ENCODE data around the gene LIN54. TPM values are rescaled to one million over a fixed set of nuclear protein-coding genes. Genes with fewer than 3 reads are reported as not detected.
"Not testable (repeated sequence)": the region's sequence is repeated elsewhere in the genome, so short reads cannot be mapped to it uniquely, and the experiment has no call there.

LIN54 gene
- total RNA-seq, 2 donors from 2014 or later, result 25.8 to 27.9 TPM

DNA sequence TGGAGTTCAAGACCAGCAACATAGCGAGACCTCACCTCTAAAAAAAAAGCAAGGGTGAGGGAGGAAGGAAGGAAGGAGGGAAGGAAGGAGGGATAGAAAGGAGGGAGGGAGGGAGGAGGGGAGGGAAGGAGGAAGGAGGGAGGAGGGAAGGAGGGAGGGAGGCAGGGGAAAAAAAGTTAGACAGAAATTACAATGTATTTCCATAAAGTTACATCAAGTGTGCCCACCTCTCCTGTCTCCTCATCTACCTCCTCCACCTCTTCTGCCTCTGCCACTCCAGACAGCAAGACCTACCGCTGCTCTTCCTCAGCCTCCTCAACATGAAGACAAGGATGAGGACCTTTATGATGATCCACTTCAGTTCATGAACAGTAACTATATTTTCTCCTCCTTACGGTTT is 8.3 kb downstream of the LIN54 start:
- Mint-ChIP-seq H3K4me1 (ENCODE audit: low read depth) (peaks cover 32% of the 10 kb centered on the region), H3K27me3 (ENCODE audit: low read depth) (no peaks in the 10 kb centered on the region), H3K36me3 (ENCODE audit: insufficient read depth in 2 of 2) (no peaks in the 10 kb centered on the region), H3K9me3 (no peaks in the 10 kb centered on the region), H3K4me3 (no peak overlapping the region), H3K27ac (no peak overlapping the region)
- DNase-seq, result no peak
- ATAC-seq (replicated peaks in 1 of 2), result no peak

DNA sequence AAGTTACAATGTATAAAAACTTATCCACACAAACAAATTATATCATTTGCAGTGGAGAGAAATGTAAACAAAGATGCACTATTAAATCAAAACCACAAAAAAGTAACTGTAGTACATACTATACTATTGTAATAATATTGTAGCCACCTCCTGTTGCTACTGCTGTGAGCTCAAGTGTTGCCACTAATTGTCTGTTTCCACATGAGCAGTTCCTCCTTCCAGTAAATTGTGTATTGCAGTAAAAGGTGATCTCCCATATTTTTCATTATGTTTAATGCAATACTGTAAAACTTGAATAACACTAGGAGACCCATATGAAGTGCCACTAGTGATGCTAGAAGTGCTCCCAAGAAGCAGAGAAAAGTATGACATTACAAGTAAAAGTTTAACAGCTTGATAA is 11.7 kb downstream of the LIN54 start:
- H3K4me1 Mint-ChIP-seq (ENCODE audit: low read depth), result peaks cover 17% of the 10 kb centered on the region
- peaks cover 0 to 6% of the 10 kb centered on the region in 2 donors for H3K36me3 Mint-ChIP-seq (ENCODE audit: insufficient read depth in 2 of 2)
- H3K9me3 Mint-ChIP-seq, result no peaks in the 10 kb centered on the region
- H3K27ac Mint-ChIP-seq, result no peak overlapping the region
- H3K4me3 Mint-ChIP-seq, result no peak overlapping the region
- H3K27me3 Mint-ChIP-seq (ENCODE audit: low read depth), result no peaks in the 10 kb centered on the region
- DNase-seq (no peak), ATAC-seq (replicated peaks in 1 of 2) (no peak)

DNA sequence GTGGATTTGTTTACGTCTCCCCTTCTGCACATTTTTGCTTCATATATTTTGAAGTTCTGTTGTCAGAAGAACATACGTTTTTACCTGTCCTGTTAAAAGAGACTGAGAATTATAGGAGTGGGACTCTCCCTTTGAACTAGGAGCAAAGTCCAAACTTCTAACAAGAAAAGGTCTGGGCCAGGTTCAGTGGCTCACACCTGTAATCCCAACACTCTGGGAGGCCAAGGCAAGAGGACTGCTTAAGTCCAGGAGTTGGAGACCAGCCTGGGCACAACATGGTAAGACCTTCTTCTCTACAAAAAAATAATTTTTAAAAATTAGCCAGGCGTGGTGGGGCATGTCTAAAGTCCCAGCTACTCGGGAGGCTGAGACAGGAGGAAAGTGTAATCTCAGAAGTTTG is 15.8 kb downstream of the LIN54 start:
- DNase-seq, result no peak
- Mint-ChIP-seq H3K27ac (no peak overlapping the region), H3K9me3 (no peaks in the 10 kb centered on the region), H3K4me1 (ENCODE audit: low read depth) (peaks cover 26% of the 10 kb centered on the region), H3K36me3 (ENCODE audit: insufficient read depth in 2 of 2) (peaks cover 0 to 6% of the 10 kb centered on the region in 2 donors), H3K27me3 (ENCODE audit: low read depth) (no peaks in the 10 kb centered on the region), H3K4me3 (no peak overlapping the region)
- no peak for ATAC-seq (replicated peaks in 1 of 2)

DNA sequence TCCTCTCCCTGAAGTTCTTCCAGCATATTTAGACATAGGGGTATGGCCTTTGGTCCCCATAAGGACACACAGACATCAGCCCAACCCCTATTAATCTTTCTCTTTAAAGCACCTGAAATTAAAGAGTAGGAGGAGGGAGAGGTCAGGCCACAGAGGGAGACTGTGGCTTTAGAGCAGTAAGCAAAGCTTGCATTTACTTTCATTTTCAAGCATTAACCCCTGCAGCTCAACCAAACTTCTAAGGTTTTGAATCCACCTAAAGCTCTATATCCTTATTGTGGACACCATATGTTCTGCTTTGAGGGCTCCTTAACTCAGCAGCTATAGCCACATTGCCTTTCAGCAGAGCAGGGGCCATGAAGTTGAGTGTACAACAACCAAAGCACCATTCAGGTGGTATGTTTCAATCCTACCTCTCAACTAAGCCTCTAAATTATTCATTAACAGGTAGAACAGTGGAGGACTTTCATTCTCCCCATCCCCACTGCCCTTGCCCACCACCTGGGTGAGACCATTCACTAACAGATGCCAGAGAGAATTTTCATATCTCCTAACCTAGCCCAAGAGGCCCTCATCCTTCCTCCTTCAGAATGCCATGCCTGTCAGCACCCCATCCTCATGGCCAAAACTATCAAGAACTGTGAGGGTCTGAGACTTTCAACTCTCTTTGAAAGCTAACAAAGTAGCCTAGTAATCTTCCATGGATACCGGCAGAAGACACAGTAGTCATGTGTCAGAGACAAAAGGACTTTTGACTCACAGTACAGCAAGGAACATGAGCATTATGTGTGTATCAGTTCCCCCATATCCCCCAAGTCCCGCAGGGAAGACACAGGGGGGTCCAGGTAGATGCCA is 20.8 kb downstream of the LIN54 start:
- Mint-ChIP-seq H3K27ac (peak overlapping the region; percentile 28), H3K9me3 (no peaks in the 10 kb centered on the region), H3K27me3 (ENCODE audit: low read depth) (no peaks in the 10 kb centered on the region), H3K4me3 (peak overlapping the region; percentile 38 to 48), H3K36me3 (ENCODE audit: insufficient read depth in 2 of 2) (peaks cover 0 to 7% of the 10 kb centered on the region in 2 donors), H3K4me1 (ENCODE audit: low read depth) (peaks cover 27% of the 10 kb centered on the region)
- ATAC-seq (replicated peaks in 1 of 2), result peak; percentile 65 to 74
- DNase-seq, result peak in 1 of 2 donors; percentile 10

DNA sequence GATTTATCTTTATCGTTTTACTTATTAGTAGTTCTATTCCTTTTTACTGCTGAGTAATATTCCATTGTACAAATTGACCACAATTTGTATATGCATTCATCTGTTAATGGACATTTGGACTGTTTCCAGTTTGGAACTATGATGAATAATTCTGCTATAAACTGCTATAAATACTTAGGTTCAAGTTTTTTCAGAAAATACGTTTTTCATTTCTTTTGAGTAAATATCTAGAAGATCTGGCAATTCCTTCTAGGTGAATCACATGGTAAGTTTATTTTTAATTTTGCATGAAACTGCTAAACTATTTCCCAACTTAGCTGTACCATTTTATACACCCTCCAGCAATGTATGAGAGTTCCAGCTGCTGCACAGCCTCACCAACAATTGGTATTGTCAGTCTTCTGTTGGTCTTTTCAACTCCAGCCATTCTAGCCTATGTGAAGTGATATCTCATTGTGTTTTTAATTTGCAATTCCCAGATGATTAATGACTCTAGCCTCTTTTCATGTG is 22.2 kb downstream of the LIN54 start:
- H3K9me3 Mint-ChIP-seq, result no peaks in the 10 kb centered on the region
- H3K4me1 Mint-ChIP-seq (ENCODE audit: low read depth), result peaks cover 32% of the 10 kb centered on the region
- H3K4me3 Mint-ChIP-seq, result no peak overlapping the region
- DNase-seq (no peak), ATAC-seq (replicated peaks in 1 of 2) (no peak)
- peaks cover 3 to 15% of the 10 kb centered on the region in 2 donors for H3K36me3 Mint-ChIP-seq (ENCODE audit: insufficient read depth in 2 of 2)
- H3K27me3 Mint-ChIP-seq (ENCODE audit: low read depth), result no peaks in the 10 kb centered on the region
- no peak overlapping the region for H3K27ac Mint-ChIP-seq

DNA sequence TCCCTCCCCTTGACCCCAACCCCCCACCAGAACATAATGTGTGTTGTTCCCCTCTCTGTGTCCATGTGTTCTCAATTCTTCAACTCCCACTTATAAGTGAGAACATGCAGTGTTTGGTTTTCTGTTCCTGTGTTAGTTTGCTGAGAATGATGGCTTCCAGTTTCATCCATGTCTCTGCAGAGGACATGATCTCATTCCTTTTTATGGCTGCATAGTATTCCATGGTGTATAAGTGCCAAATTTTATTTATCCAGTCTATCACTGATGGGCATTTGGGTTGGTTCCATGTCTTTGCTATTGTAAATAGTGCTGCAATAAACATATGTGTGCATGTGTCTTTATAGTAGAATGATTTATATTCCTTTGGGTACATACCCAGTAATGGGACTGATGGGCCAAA is 23.1 kb downstream of the LIN54 start:
- H3K4me3 Mint-ChIP-seq; ATAC-seq (replicated peaks in 1 of 2); H3K27me3 Mint-ChIP-seq (ENCODE audit: low read depth); DNase-seq; H3K27ac Mint-ChIP-seq; H3K9me3 Mint-ChIP-seq: not testable (repeated sequence)
- Mint-ChIP-seq H3K36me3 (ENCODE audit: insufficient read depth in 2 of 2) (peaks cover 3 to 15% of the 10 kb centered on the region in 2 donors), H3K4me1 (ENCODE audit: low read depth) (peaks cover 30% of the 10 kb centered on the region)

DNA sequence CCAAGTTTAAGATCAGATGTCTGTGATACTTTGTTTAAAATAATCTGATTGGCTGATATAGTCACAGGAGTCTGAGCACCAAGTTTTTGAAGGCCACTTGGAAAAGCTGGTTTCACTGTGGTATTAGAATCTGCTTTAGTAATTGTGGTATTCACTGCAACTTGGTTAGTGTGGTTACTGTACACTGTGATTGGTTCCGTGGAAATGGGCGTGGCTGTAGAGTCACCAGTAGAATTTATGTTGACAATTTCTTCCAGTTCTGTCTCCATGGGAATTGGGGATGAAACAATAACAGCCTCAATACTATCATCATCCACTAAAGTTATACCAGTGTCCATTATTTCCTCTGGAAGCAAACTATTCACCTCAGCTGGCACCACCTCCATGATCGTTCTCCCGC is 26.2 kb downstream of the LIN54 start:
- Mint-ChIP-seq H3K4me1 (ENCODE audit: low read depth) (peaks cover 15% of the 10 kb centered on the region), H3K9me3 (no peaks in the 10 kb centered on the region), H3K27me3 (ENCODE audit: low read depth) (no peaks in the 10 kb centered on the region), H3K36me3 (ENCODE audit: insufficient read depth in 2 of 2) (peaks cover 3 to 15% of the 10 kb centered on the region in 2 donors), H3K27ac (no peak overlapping the region), H3K4me3 (no peak overlapping the region)
- DNase-seq (no peak), ATAC-seq (replicated peaks in 1 of 2) (no peak)

DNA sequence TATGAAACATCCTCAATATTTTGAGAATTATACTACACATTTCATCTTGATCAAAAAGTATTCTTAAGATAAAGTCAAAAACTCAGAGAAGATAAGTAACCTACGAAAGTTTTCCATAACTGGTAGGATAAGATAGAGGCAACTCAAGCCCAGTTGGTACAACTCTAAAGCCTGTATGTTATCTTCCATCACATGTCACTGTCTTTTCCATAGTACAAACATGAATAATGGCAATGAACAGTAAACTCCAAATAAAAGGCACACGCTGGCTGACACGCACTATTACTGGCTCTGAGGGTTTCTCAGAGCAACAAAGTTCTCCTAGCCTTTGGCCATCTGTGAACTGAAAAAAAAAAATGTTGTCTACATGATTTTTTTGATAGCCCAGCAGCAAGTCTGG is 27.2 kb downstream of the LIN54 start:
- Mint-ChIP-seq H3K4me3 (no peak overlapping the region), H3K9me3 (no peaks in the 10 kb centered on the region), H3K27ac (no peak overlapping the region), H3K4me1 (ENCODE audit: low read depth) (peaks cover 10% of the 10 kb centered on the region), H3K27me3 (ENCODE audit: low read depth) (no peaks in the 10 kb centered on the region), H3K36me3 (ENCODE audit: insufficient read depth in 2 of 2) (peaks cover 3 to 12% of the 10 kb centered on the region in 2 donors)
- DNase-seq (no peak), ATAC-seq (replicated peaks in 1 of 2) (no peak)

DNA sequence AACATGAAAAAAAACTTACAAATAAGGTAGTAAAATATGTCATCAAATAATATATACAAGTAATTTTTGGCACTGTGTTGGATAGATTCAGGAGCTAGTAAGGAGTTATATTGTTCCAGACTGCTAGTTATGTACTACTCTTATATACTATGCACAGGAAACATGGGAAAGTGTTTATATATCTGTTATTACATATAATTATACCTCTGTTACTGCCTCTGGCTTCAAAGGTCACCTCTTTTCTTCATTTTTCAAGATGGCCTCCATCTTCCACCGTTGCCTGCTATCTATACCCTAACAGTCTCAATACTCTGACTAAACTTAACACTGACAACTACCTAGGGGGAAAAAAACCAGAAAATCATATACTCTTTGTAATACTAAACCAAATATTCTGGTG is 29.5 kb downstream of the LIN54 start:
- Mint-ChIP-seq H3K27ac (no peak overlapping the region), H3K4me1 (ENCODE audit: low read depth) (peaks cover 10% of the 10 kb centered on the region), H3K27me3 (ENCODE audit: low read depth) (no peaks in the 10 kb centered on the region), H3K36me3 (ENCODE audit: insufficient read depth in 2 of 2) (peaks cover 6 to 13% of the 10 kb centered on the region in 2 donors), H3K9me3 (no peaks in the 10 kb centered on the region), H3K4me3 (no peak overlapping the region)
- no peak for DNase-seq
- ATAC-seq (replicated peaks in 1 of 2), result no peak

DNA sequence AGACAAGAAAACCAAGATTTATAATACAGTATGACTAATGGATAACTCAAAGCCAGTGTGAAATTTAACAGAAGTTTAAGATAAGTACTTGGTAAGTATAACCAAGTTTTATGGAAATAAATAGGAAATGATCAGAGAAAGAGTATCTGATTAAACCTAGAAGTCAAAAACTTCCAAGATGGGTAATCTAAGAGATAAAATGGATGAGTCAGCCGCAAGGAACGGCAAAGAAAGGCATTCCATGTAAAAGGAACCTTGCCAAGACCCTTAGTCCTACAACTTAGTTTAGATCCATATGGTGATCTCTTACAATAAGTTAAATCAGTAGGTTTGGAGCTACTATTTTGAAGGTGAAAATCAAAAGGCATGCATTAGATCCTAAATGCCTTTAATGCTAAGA is 34.8 kb downstream of the LIN54 start:
- no peaks in the 10 kb centered on the region for H3K9me3 Mint-ChIP-seq
- DNase-seq (no peak), ATAC-seq (replicated peaks in 1 of 2) (no peak)
- peak overlapping the region; percentile 33 for H3K27ac Mint-ChIP-seq
- no peaks in the 10 kb centered on the region for H3K4me1 Mint-ChIP-seq (ENCODE audit: low read depth)
- H3K27me3 Mint-ChIP-seq (ENCODE audit: low read depth), result no peaks in the 10 kb centered on the region
- H3K4me3 Mint-ChIP-seq, result no peak overlapping the region
- H3K36me3 Mint-ChIP-seq (ENCODE audit: insufficient read depth in 2 of 2), result peaks cover 6 to 19% of the 10 kb centered on the region in 2 donors

DNA sequence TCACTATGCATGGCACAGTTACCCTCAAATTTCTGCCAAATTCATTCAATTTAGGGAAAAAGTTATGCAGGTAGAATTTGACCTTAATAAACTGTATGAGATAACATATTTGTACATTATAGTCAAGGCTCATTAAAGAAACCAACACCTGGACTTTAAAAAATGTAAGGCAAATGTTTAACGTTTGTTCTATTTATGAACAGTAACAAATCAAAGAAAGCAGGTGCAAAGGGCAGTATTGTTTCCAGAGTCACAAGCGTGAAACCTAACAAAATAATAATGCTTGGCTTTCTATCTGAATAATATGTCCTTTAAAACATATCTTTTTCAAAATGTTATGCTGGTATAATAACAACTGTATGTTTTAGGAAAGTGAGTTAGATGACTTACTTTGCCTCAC is 41.2 kb downstream of the LIN54 start:
- peaks cover 2 to 26% of the 10 kb centered on the region in 2 donors for H3K36me3 Mint-ChIP-seq (ENCODE audit: insufficient read depth in 2 of 2)
- no peak overlapping the region for H3K4me3 Mint-ChIP-seq
- ATAC-seq (replicated peaks in 1 of 2) (no peak), DNase-seq (no peak)
- no peaks in the 10 kb centered on the region for H3K9me3 Mint-ChIP-seq
- H3K4me1 Mint-ChIP-seq (ENCODE audit: low read depth), result no peaks in the 10 kb centered on the region
- peak overlapping the region; percentile 58 for H3K27ac Mint-ChIP-seq
- H3K27me3 Mint-ChIP-seq (ENCODE audit: low read depth), result no peaks in the 10 kb centered on the region

DNA sequence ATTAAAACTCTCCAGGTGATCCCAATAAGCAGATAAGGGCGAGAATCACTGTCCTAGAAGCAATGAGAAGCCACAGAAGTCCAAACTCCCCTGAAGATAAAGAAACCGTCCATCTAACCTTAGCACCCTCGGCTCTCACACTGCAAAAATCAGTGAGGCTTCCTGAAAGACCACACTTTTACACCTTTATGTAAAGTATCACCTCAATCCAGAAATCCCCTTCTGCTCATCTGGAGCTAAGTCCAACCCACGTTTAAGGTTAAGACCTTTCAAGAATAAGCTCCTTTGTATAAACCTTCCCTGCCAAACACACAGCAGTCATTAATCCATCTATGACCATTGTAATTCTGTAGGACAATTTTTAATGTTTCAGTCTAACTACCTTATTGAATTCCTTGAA is 41.7 kb downstream of the LIN54 start:
- Mint-ChIP-seq H3K9me3 (no peaks in the 10 kb centered on the region), H3K27me3 (ENCODE audit: low read depth) (no peaks in the 10 kb centered on the region), H3K4me3 (no peak overlapping the region), H3K27ac (peak overlapping the region; percentile 58), H3K36me3 (ENCODE audit: insufficient read depth in 2 of 2) (peaks cover 3 to 26% of the 10 kb centered on the region in 2 donors), H3K4me1 (ENCODE audit: low read depth) (no peaks in the 10 kb centered on the region)
- DNase-seq (no peak), ATAC-seq (replicated peaks in 1 of 2) (no peak)

DNA sequence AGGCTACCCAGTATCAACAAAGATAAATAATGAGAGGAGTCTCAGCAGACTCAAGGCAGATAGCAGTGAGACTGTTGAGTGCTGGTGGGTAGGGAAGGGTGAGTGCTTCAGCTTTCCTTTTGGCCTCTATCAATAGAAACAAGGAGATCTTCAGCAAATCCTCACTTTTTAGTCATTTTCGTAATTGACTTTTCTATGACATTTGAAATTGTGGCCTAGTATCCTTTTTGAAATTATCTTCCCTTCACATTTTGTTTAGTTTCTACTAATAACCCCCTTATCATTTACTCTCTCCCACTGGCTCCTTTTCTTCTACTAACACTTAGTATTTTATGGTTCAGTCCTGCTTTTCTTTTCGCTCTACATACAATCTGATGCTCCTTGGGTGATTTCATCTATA is 44.9 kb downstream of the LIN54 start:
- H3K4me3 Mint-ChIP-seq, result no peak overlapping the region
- no peak overlapping the region for H3K27ac Mint-ChIP-seq
- H3K9me3 Mint-ChIP-seq, result no peaks in the 10 kb centered on the region
- no peaks in the 10 kb centered on the region for H3K4me1 Mint-ChIP-seq (ENCODE audit: low read depth)
- no peak for DNase-seq
- H3K36me3 Mint-ChIP-seq (ENCODE audit: insufficient read depth in 2 of 2), result peaks cover 5 to 27% of the 10 kb centered on the region in 2 donors
- ATAC-seq (replicated peaks in 1 of 2), result no peak
- no peaks in the 10 kb centered on the region for H3K27me3 Mint-ChIP-seq (ENCODE audit: low read depth)

DNA sequence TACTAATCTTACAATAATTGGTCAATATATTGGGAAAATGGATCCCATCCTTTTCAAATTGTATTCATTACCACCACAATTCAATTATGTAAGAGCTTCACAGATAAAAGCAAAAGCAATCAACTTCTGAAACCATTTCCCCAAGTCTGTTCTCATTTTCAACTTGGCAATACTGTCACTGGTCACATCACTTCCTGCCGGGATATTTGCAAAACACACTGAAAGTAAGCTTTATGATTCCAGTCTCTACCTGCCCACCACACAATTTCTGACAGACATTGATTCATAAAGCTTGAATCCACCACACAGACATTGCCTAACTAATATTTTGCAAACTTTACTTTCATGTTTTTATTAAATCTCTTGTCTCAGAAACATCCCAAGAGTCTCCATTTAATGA is 53.6 kb downstream of the LIN54 start:
- Mint-ChIP-seq H3K27me3 (ENCODE audit: low read depth) (no peaks in the 10 kb centered on the region), H3K36me3 (ENCODE audit: insufficient read depth in 2 of 2) (peaks cover 2 to 15% of the 10 kb centered on the region in 2 donors), H3K4me3 (no peak overlapping the region), H3K4me1 (ENCODE audit: low read depth) (peaks cover 13% of the 10 kb centered on the region), H3K9me3 (no peaks in the 10 kb centered on the region), H3K27ac (no peak overlapping the region)
- ATAC-seq (replicated peaks in 1 of 2) (no peak), DNase-seq (no peak)
